GM19324 (cell line): Measurements from ENCODE around the gene FOXO3.
A peak's percentile ranks its signal among the peaks of the same experiment; 100 is the strongest.

ENCODE experiments used
- ATAC-seq: cut with Tn5 transposase; IDR thresholded peaks from one replicate; pipeline ENCODE4 v1.9.1; 2021; ENCODE audit warnings: mild to moderate bottlenecking, moderate library complexity; ENCODE audit not compliant: unreplicated experiment, low FRiP score

Gene FOXO3

DNA sequence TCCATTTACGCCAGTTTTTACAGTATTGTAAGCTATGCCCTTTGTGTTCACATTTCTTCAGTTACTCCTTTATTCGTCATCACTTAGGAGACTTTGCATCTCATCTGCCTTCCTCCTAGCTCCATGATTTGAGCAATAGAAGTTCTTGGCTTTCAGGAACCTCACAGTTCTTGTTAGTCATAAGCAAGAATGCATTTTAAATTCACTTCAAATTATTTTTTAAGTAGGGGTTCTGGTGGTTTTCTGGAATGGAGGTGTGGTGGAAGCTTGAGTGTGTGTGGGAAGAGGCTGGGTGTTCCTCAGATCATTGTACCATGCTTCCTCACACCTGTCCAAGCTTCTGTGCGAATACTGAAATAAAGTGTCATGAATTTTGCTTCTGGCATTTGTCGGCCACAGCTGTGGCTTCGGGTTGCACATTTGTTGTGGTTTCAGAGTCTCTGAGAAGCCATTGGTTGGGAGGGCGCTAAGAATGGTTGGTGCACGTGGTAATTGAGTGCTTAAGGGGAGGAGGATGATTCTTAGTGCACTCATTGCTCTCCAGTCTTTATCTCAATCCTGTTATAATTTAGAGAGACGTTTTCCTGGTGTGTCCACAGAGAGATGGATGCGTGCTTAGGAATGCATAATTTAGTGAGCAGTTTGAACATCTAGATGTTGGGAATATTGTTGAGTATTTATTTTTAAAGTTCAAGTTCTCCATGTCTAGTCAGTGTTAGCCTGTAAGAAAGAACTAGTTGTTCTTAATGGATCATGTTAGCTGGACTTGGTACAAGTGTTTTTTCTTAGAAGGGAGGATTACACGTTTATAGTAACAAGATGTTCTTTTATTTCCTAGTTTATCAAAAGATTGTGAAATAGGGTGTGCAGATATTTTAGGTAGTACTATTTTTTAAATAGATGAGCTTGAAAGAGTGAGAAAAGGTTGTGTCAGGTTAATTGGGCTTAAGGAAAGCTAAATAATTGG, 31.9 kb downstream of the FOXO3 start:
- peak; percentile 85 for ATAC-seq

DNA sequence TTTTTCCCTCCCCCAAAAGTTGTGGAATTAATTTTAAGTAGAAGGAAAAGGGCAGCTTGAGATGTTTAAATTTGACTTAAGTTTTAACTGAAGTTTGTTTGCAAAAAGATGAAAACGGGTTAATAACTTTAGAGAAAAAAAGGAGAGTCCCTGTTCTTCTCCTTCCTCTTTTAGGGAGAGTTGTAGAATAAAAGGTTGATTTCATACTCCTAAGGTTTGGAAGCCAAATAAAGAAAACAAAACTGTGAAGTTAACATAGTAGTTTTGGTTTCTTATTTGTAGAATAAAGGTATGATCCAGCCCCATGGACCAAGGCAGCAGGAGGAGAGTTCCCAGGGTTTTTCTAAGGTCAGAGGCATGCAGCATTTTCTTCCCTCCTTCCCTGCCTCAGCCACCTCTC, 33.4 kb downstream of the FOXO3 start:
- ATAC-seq, result no peak

GRCh38 chr6:108594640-108595039, 33.9 kb downstream of the FOXO3 start:
- no peak for ATAC-seq

- ATAC-seq, result no peak
Observed at GRCh38 chr6:108596956-108597355, 36.2 kb downstream of the FOXO3 start.

DNA sequence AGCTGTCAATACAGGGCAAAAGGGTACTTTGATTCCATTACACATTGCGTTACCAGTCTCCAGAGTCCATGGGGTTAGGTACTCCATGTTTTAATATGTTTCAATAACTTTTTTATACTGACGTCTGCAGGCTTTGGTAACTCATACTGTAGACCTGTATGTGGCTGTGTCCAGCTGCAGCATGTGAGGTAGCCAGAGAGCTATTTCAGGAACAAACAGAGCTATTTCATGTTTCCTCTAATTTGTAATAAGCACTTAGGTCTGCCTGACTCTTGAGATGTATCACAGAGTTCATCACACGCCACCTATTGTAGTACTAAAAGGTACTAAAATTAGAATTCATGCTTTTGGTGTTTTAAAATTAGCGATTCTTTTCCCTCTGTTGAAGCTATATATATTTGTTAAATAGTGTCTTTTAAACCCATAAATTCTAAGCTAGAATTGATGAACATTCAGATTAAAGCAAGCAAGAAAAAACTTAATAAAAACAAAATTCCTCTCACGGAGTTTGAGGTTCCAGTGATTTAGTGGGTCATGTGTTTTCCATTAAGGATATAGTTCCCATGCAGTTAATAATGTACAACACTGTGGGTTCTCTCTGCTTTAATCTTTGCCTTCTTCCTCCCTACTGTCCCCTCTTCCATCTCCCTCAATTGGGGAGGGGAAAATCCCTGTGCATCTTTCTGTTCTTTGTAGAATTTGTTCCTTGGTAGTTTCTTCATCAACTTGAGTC, 37.0 kb downstream of the FOXO3 start:
- no peak for ATAC-seq

- ATAC-seq, result peak; percentile 68
Observed at GRCh38 chr6:108598305-108598863, 37.7 kb downstream of the FOXO3 start.

GRCh38 chr6:108604156-108604555, 43.4 kb downstream of the FOXO3 start:
- ATAC-seq, result no peak

DNA sequence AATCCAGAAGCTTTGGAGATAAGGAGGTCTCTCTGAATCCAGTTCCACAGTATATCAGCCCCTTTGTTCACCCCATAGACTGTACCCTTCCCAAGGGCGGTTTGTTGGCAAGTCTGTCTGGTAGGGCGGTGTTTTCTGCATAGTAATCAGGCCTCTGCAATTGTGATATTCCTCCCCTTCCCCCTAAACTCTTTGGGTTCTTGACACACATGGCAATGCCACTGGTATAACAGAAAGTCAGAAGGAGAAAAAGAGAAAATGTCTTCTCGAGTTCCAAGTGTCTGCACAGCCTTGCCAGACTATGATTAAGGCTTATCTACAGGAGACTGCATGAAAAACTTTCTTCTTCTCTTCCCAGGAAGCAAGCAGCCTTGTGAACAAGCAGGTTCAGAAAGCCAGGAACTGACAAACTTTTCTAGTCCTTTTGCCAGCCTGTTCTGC, 45.6 kb downstream of the FOXO3 start:
- ATAC-seq, result no peak

DNA sequence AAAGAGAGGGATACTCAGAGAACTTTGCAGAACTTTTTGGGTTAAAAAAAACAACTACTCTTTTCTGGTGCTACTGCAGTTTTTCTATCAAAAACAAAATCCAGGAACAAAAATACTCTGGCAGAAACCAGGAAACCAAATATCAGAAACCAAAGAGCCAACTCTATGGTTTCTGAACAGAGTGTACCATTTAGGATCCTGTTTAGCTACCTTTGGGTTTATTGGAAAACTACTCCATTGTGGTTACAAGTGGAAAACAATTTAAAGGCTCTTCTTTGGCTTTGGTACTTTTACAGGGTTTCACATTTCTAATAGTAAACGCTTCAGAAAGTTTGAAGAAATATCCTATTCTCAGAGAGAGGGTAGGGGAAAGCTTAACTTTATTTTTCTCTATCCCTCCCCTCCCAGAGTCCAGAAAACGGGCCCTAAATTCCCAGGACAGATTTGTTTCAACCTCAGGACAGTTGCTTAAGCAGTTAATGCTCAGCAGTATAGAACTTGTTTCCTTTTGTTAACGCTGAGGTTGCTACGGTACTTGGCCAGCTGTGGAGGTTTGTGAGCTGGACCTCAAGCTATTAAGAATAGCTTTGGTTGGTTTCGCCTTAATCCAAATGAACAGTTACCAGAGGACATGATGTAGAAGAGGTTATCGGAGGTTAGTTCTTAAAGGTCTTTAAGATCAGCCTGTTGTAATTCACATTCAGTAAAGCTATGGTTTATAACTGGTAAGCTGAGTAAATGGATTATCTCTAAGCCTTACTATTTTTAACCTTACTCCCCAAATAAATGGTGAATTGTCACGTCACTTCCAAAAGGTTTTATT, 47.9 kb downstream of the FOXO3 start:
- ATAC-seq, result no peak

DNA sequence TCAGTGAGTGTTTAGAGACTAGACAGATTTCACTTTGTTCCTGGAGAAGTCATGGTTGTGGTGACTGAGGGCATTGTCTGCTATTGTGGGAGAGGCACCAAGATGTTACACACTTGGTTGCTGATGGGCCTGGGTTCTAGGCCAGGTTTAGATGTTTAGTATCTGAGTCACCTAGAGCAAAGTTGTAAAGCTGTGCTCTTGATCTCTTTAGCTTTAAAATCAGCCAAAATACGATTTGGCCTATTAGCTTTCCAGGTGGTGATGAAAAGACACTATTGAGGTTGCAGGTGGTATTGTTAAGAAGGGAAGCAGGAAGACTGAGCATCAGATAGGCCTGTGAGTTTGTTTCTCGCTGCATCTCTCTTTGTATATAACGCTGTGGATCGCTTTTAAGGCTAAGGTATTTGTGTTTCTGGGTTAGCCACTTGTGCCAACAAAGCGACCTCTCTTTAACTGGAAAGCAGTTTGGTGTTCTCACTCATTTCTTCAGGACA, 48.6 kb downstream of the FOXO3 start:
- no peak for ATAC-seq

GRCh38 chr6:108610270-108610839, 49.6 kb downstream of the FOXO3 start:
- ATAC-seq, result no peak

DNA sequence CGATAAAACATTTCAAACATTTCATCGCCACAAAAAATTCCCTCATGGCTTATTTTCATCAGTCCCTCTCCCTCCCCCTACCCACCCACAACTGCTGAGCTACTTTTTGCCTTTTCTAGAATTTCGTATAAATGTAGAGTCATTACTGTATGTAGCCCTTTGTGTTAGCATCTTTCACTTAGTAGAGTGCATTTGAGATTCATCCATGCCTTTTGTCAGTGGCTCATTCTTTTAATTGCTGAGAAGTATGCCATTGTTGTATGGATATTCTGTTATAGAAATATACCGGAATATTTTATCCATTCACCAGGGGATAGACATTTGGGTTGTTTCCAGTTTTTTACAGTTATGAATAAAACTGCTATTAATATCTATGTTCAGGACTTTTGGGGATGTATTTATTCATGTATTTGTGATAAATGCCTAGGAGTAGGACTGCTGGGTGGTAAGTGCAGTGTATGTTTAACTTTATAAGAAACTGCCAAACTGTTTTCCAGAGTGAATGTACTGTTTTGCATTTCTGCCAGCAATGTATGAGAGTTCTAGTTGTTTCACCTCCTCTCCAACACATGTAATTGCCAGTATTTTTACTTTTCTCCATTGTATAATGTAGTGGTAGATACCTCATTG, 50.4 kb downstream of the FOXO3 start:
- no peak for ATAC-seq

- ATAC-seq, result no peak
Observed at GRCh38 chr6:108612852-108613251, 52.1 kb downstream of the FOXO3 start.

DNA sequence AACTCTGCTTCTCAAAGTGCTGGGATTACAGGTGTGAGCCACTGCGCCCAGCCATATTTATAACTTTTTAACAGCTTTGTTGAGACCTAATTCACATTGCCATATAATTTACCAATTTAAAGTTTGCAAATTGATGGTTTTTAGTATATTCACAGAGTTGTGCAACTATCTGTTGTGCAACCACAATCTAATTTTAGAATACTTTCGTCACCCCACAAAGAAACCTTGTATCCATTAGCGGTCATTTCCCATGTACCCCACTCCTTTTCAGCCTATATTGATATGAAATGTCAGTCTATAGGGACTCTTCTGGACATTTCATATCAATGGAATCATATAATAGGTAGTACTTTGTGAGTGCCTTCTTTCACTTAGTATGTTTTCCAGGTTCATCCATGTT, 55.8 kb downstream of the FOXO3 start:
- ATAC-seq, result no peak

GRCh38 chr6:108616973-108617372, 56.3 kb downstream of the FOXO3 start:
- no peak for ATAC-seq

DNA sequence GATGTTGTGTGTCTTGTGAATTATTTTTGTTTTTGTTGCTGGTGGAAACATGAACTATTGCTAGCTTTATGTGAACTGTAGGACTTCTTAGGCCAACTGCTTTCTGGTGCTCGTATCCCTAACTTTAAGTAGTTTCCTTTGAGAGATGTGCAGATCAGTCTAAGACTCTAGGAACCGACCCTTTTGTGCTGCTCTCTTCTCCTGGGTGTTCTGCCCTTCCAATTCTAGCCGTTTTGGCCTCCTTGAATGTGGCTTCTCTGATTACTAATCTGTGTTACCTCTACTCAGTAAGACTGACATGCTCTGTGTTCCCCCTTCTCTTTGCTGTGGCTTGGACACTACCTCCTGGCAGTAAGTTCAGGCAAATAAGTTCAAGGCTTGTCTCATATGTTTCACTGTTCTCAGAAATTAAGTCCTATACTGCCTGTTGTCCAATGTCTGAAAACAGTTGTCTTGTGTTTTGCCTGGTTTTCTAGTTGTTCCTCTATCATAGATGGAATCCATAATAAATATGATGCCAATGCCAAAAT, 58.0 kb downstream of the FOXO3 start:
- ATAC-seq, result no peak

- ATAC-seq, result no peak
Observed at GRCh38 chr6:108619431-108620197, 58.9 kb downstream of the FOXO3 start.

DNA sequence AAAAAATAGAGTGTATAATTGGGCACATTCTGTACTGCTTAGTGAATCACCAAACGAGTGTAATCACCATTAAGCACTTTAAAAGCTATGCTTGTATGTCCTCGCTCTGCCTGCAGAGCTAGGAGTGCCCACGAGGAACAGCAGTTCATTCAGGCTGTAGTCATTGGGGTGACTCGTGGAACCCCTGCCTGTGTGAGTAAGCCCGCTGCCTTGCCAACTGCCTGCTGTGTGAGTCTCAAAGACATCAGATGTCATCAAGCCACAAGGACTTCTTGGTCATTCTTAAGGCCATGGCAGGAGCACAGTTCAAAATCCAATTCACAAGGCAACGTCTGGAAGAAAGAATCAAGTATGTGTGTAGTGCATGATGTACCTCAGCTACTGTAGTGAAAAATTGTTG, 60.4 kb downstream of the FOXO3 start:
- no peak for ATAC-seq
